ENCODE measurements around the gene NME7. TPM values are rescaled to one million over a fixed set of nuclear protein-coding genes. Genes with fewer than 3 reads are reported as not detected.

Gene NME7
- total RNA-seq, 1 experiment from 2014 or later, result 30.3 TPM

DNA sequence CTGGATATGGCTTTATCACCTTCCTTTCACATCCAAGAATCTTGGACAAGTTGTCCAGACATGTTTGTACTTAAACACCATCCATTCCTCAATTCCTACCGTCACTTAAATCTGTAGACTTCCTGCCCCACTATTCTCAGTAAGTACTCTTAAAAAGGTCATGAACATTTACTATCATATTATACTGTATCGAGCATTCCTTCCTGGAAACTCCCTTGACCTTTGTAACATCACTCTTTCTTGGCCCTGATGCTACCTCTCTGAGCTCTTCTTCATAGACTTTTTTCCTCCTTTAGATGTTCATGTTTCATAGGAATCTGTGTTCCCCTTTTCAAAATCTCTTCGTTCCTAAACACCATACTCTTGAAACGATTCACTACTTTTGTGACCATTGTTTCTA, 15.9 kb upstream of the NME7 start:
- CTCF ChIA-PET, result no interaction called here
- in situ Hi-C loops (cut with HindIII; ENCODE audit: low pct_unique_long_range_greater_than_20kb, low sequenced_read_pairs), result no loop called here
- no peak for DNase-seq (ENCODE audit: low read depth, low spot score)

GRCh38 chr1:169381162-169381561, 13.6 kb upstream of the NME7 start:
- in situ Hi-C loops (cut with HindIII; ENCODE audit: low pct_unique_long_range_greater_than_20kb, low sequenced_read_pairs), result no loop called here
- CTCF ChIA-PET, result no interaction called here
- TF ChIP-seq SIN3A (IDR thresholded peaks at IDR 0.05; ENCODE audit: borderline replicate concordance, insufficient read depth, low read depth, low read length), result no peak
- TF ChIP-seq REST (IDR thresholded peaks at IDR 0.05; ENCODE audit: insufficient read depth in 1 of 2, low read depth in 2 of 2, low read length in 1 of 2), result no peak
- no peak for TF ChIP-seq CTCF (IDR thresholded peaks at IDR 0.05)
- TF ChIP-seq POLR2AphosphoS5 (IDR thresholded peaks at IDR 0.05; ENCODE audit: low read depth, low read length), result no peak
- no peak for TF ChIP-seq TCF7L2 (IDR thresholded peaks at IDR 0.05; ENCODE audit: low read depth, low read length)
- ATAC-seq (no peak), DNase-seq (ENCODE audit: low read depth, low spot score) (no peak)
- intact Hi-C loops (cut with micrococcal nuclease; ENCODE audit: unreplicated experiment), result no loop called here
- H3K27ac ChIP-seq (ENCODE audit: low read length), result no peak overlapping the region
- no peaks in the 10 kb centered on the region for H3K27me3 ChIP-seq (ENCODE audit: control insufficient read depth, insufficient read depth, low read length)
- H3K9me3 ChIP-seq (ENCODE audit: control insufficient read depth, insufficient read depth, low read depth, low read length), result no peaks in the 10 kb centered on the region
- peaks cover 51% of the 10 kb centered on the region for H3K36me3 ChIP-seq (ENCODE audit: control insufficient read depth, insufficient read depth, low read length)
- H3K4me3 ChIP-seq (ENCODE audit: low read depth in 2 of 2, low read length in 2 of 2), result no peak overlapping the region
- POLR2A ChIA-PET, result no interaction called here
- H3K4me1 ChIP-seq (ENCODE audit: control insufficient read depth, insufficient read depth, low read length), result no peaks in the 10 kb centered on the region
- no TSS peak for BruUV-seq (replicated peaks)

More for the DNA sequence above, 15.9 kb upstream of the NME7 start:
- Histone ChIP-seq H3K4me1 (ENCODE audit: control insufficient read depth, insufficient read depth, low read length) (no peaks in the 10 kb centered on the region), H3K27me3 (ENCODE audit: control insufficient read depth, insufficient read depth, low read length) (no peaks in the 10 kb centered on the region), H3K27ac (ENCODE audit: low read length) (no peak overlapping the region), H3K4me3 (ENCODE audit: low read depth in 2 of 2, low read length in 2 of 2) (no peak overlapping the region), H3K9me3 (ENCODE audit: control insufficient read depth, insufficient read depth, low read depth, low read length) (no peaks in the 10 kb centered on the region), H3K36me3 (ENCODE audit: control insufficient read depth, insufficient read depth, low read length) (peaks cover 44% of the 10 kb centered on the region)
- intact Hi-C loops (cut with micrococcal nuclease; ENCODE audit: unreplicated experiment), result no loop called here
- TF ChIP-seq CTCF (IDR thresholded peaks at IDR 0.05), result no peak
- TF ChIP-seq SIN3A (IDR thresholded peaks at IDR 0.05; ENCODE audit: borderline replicate concordance, insufficient read depth, low read depth, low read length), result no peak
- TF ChIP-seq REST (IDR thresholded peaks at IDR 0.05; ENCODE audit: insufficient read depth in 1 of 2, low read depth in 2 of 2, low read length in 1 of 2), result no peak
- no peak for TF ChIP-seq POLR2AphosphoS5 (IDR thresholded peaks at IDR 0.05; ENCODE audit: low read depth, low read length)
- TF ChIP-seq TCF7L2 (IDR thresholded peaks at IDR 0.05; ENCODE audit: low read depth, low read length), result no peak
- ATAC-seq, result no peak
- POLR2A ChIA-PET, result no interaction called here
- BruUV-seq (replicated peaks), result no TSS peak
